RWPE1 (cell line): ENCODE results near the gene OR6K2.

Source experiments
- CTCF ChIA-PET: fragments of 350-600 bp; sonication (Branson Sonifier 250); formaldehyde crosslinking; extraction: SDS; loops from one replicate; lab custom pipeline; 2021; lab: Yijun Ruan, JAX
- POLR2A ChIA-PET: fragments of 400-600 bp; formaldehyde crosslinking; extraction: SDS; loops from one replicate; lab custom pipeline; 2020; ENCODE audit warnings: antibody characterized with exemption; ENCODE audit not compliant: low non-redundant PET; lab: Yijun Ruan, JAX
- DNase-seq: peaks from one replicate; pipeline ENCODE4 v3.0.0; 2012; ENCODE audit warnings: low spot score
- H3K27ac ChIP-seq: fragments of 450-650 bp; 2 replicates; pipeline ENCODE4 v1.5.1; 2017
- TF ChIP-seq, protein P1 (sequence below): fragments of 450-650 bp; conservative IDR thresholded peaks from 2 replicates; pipeline ENCODE4 v1.5.1; 2017; ENCODE audit warnings: low read depth, mild to moderate bottlenecking

The OR6K2 gene

DNA sequence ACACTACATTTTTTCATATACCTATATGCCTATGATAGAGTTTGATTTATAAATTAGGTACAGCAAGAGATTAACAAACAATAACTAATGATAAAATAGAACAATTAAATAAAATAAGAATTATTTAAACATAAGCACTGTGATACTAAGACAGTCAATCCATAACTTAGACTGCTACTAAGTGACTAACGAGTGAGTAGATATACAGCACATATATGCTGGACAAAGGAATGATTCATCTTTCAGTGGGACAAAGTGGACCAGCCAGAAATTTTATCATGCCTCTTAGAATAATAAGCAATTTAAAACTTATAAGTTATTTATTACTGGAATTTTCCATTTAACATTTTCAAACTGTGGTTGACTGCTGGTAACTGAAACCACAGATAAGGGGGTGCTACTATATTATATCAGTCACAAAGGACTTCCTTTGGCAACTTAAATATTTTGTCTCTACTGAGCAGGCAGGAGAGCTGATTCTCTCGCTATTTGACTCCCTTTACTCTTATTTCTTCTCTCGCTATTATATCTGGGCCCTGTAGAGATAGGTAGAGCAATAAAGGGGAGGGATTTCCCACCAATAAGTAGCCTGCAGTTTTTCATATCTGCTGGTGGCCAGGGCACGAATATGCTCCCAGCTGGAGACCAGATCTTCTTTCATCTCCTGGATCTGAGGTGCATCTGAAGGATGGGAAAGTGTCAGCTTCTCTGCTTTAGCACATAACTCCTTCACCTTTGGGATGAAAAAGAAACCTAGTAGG lies 24.7 kb downstream of the OR6K2 start:
- POLR2A ChIA-PET = no interaction called here
- DNase-seq = no peak
- CTCF ChIA-PET = interaction anchor here (0.6 kb wide), 1 partner anchor 1171 kb away, joined by 3 read pairs; no protein-coding TSS in a partner anchor
- TF ChIP-seq, protein P1, sequence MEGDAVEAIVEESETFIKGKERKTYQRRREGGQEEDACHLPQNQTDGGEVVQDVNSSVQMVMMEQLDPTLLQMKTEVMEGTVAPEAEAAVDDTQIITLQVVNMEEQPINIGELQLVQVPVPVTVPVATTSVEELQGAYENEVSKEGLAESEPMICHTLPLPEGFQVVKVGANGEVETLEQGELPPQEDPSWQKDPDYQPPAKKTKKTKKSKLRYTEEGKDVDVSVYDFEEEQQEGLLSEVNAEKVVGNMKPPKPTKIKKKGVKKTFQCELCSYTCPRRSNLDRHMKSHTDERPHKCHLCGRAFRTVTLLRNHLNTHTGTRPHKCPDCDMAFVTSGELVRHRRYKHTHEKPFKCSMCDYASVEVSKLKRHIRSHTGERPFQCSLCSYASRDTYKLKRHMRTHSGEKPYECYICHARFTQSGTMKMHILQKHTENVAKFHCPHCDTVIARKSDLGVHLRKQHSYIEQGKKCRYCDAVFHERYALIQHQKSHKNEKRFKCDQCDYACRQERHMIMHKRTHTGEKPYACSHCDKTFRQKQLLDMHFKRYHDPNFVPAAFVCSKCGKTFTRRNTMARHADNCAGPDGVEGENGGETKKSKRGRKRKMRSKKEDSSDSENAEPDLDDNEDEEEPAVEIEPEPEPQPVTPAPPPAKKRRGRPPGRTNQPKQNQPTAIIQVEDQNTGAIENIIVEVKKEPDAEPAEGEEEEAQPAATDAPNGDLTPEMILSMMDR = no peak
- H3K27ac ChIP-seq = no peak overlapping the region

DNA sequence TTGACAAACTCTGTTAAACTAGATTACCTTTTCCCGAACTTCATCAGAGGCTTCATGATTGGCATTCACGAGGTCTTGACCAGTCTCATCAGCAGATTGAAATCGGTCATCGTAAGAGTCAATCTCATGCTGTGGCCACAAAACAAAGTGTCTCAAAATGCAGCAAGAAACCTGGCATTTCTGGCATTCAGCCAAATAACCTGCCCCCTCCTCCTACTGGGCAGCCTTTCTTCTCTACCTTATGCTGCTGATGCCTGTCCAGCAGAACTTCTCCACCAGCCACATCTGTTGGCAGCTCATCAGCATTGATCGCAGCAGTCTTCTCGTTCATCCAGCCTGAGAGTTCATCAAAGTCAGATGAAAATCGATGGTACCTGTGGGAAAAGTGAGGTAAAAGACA lies 26.1 kb downstream of the OR6K2 start:
- ChIA-PET POLR2A (no interaction called here), CTCF (no interaction called here)
- TF ChIP-seq, protein P1 = no peak
- no peak for DNase-seq
- no peak overlapping the region for H3K27ac ChIP-seq

DNA sequence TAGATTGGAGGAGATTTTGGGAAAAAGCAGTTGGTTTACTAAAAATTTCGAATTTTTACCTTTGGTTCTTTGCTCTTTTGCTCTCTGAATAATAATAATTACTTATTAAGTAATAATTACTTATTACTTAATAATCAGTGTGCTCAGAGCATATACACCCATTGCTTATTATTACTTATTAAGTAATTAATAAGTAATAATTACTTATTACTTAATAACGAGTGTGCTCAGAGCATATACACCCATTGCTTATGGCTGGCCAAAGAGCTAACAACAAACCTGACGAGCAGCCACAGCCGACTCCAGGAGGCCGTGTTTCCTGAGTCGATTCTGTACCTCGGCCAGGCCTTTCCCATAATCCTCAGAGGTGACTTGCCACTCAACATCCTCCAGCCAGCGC lies 34.4 kb downstream of the OR6K2 start:
- no peak for DNase-seq
- no peak overlapping the region for H3K27ac ChIP-seq
- TF ChIP-seq, protein P1 = no peak
- ChIA-PET CTCF (no interaction called here), POLR2A (no interaction called here)

DNA sequence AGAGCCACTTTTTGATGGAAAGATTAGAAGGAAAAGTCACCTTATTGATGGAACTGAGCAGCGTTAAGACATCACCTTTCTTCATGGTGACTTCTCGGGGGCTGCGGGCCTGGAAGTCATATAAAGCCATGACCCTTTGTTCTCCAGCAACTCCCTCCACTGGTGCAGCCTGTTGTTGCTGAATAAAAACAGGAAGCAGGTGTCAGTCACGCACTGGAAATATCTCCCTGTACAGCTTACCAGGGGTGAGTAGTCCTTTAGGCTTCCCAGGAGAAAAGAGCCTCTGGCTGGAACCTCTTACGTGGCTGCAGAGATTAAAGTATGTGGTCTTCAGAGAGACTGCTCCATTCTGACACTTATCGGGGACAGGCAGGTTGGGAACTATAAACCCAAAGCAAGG lies 45.9 kb downstream of the OR6K2 start:
- no peak overlapping the region for H3K27ac ChIP-seq
- TF ChIP-seq, protein P1 = no peak
- ChIA-PET CTCF (no interaction called here), POLR2A (no interaction called here)
- DNase-seq = no peak

DNA sequence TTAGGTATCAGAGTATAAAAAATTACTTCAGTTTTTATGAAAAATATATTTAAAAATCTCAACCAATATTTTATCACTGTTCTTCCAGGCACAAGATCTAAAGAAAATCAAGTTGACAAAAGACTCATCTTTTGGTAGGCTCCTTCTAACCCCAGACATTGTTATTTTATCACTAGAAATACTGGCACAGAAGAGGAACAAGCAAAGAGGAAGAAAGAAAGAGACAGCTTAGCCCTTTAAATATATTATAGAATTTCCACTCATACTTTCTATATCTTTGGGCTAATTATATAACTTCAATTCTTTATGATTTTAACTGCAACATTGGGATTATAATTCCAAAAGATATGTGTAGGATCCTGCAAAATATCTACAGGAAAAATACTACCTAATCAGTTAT lies 46.4 kb downstream of the OR6K2 start:
- no peak for DNase-seq
- H3K27ac ChIP-seq = no peak overlapping the region
- ChIA-PET POLR2A (no interaction called here), CTCF (interaction anchor here (0.6 kb wide), 1 partner anchor 92 kb away, joined by 3 read pairs; no protein-coding TSS in a partner anchor)
- TF ChIP-seq, protein P1 = no peak

DNA sequence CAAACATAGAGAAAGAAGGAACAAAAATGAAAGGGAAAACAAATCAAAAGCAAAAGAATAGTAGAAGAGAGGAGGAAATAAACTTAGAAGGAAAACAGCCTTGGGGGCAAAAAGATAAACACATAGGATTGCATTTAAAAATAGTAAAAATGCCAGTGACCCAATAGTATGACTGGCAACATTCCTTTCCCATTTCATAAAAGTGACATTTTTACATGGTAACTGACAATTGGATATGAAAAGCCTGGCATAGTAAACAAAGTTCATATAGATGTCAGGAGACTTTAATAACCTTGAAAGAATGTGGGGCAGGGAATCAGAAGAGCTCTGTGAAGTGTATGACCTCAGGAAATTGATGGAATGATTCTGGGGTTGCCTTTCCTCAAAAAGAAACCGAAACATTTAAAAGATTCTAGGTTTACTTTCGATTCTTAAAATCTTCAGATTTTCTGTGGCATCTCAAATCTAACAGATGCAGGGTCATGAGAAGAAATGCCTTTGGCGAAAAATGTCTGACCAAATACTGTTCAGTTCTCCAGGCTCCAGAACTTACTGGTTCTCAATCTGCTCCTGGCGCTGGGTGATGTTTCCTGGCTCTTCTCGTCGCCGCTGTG lies 47.6 kb downstream of the OR6K2 start:
- TF ChIP-seq, protein P1 = no peak
- POLR2A ChIA-PET = no interaction called here
- CTCF ChIA-PET = interaction anchor here (0.6 kb wide), 1 partner anchor 55 kb away, joined by 4 read pairs; no protein-coding TSS in a partner anchor
- no peak for DNase-seq
- no peak overlapping the region for H3K27ac ChIP-seq
